HAP-1 (cell line): ENCODE data around the gene DEK.

Source experiments
- DNase-seq, 2 experiments: peaks; one replicate each; pipeline ENCODE4 v3.0.0-alpha.2; 2016 to 2020; ENCODE audit warnings: low spot score in 2 of 2
- H3K27me3 ChIP-seq: fragments of 250-450 bp; sonication (Bioruptor Pico); 2 replicates; pipeline ENCODE4 v1.5.1; 2020; ENCODE audit warnings: low read depth, mild to moderate bottlenecking, moderate library complexity
- H3K36me3 ChIP-seq: fragments of 250-450 bp; sonication (Bioruptor Pico); replicated peaks from 2 replicates; pipeline ENCODE4 v1.5.1; 2020; ENCODE audit warnings: mild to moderate bottlenecking
- H3K4me1 ChIP-seq: fragments of 250-450 bp; sonication (Bioruptor Pico); 2 replicates; pipeline ENCODE4 v1.5.1; 2020; ENCODE audit warnings: mild to moderate bottlenecking
- H3K4me3 ChIP-seq: fragments of 250-450 bp; sonication (Bioruptor Pico); 2 replicates; pipeline ENCODE4 v1.5.1; 2020; ENCODE audit warnings: mild to moderate bottlenecking, moderate library complexity
- H3K9me3 ChIP-seq: fragments of 250-450 bp; sonication (Bioruptor Pico); 2 replicates; pipeline ENCODE4 v1.5.1; 2020; ENCODE audit warnings: mild to moderate bottlenecking, moderate library complexity
- in situ Hi-C: fragments of 300-500 bp; cut with MboI; formaldehyde crosslinking; loops from 3 replicates; pipeline ENCODE4 v1.14.3; 2020; ENCODE audit warnings: low sequenced_read_pairs, inconsistent platforms, mixed read lengths

DEK gene

DNA sequence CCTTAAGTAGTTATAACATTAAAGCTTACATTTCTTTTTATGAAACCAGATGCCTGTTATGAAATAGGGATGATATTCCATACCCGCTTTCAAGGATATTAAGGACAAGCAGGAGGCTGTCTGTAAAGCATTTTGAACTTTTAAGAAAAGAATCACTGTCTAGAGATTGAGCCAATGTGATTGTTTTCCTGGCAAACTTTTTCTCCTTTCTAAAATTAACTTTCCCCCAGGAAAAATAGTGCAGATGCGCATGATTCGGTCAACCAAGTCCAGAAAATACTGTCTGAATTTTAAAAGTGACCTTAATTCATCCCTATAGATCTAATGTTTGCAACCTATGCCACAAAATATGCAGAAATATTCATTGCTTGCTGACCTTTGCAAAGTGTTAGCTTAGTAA lies 15.1 kb upstream of the DEK start:
- in situ Hi-C loops = no loop called here
- no peaks in the 10 kb centered on the region for H3K9me3 ChIP-seq
- 0 out of 2 replicates have a peak, but pooled peaks cover 2% of the 10 kb centered on the region for H3K4me1 ChIP-seq
- H3K4me3 ChIP-seq = no peak overlapping the region
- no peaks in the 10 kb centered on the region for H3K36me3 ChIP-seq
- DNase-seq = no peak
- H3K27me3 ChIP-seq = peaks cover 18% of the 10 kb centered on the region; the same call in 1 of the 2 replicates

DNA sequence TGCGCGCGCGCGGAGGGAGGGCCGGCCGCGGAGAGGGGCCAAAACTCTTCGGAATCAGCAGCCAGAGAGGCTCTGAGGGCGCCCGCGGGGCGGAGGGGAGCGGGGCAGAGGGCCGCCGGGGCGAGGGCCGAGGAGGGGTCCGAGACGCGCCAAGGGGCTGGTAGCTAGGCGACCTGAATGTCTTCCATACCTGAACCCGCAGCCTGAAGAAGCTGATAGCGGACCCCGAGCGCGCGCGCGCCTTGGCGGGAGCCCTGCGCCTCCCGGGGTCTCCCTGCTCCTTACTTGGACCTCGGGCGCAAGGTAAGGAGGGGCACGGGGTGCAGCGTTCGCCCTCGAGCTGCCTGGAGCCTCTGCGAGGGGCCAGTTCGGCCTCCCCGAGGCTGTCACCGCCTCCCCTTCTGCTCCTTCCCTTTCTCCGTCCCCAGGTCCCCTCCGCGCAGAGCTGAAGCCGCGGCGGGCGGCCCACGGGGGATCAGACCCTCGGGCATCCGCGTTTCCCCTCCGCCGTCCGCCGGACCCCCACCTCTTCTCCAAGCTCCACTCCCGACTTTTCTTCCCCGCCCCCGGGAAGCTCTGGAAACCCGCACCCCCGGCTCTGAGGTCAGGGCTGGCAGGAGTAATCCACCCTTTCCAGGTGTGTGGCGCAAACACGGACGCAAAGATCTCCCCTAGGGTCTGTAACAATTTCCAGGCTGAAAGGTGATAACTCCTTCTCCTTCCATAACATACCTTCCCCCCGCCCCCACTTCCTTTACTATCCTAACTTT lies 13.1 kb upstream of the DEK start:
- peak overlapping the region; percentile 40 for H3K4me3 ChIP-seq
- in situ Hi-C loops = no loop called here
- H3K9me3 ChIP-seq = no peaks in the 10 kb centered on the region
- H3K4me1 ChIP-seq = no peaks in the 10 kb centered on the region
- peak in 1 of 2 experiments; percentile 53 for DNase-seq
- peaks cover 18% of the 10 kb centered on the region; the same call in 1 of the 2 replicates for H3K27me3 ChIP-seq
- no peaks in the 10 kb centered on the region for H3K36me3 ChIP-seq

DNA sequence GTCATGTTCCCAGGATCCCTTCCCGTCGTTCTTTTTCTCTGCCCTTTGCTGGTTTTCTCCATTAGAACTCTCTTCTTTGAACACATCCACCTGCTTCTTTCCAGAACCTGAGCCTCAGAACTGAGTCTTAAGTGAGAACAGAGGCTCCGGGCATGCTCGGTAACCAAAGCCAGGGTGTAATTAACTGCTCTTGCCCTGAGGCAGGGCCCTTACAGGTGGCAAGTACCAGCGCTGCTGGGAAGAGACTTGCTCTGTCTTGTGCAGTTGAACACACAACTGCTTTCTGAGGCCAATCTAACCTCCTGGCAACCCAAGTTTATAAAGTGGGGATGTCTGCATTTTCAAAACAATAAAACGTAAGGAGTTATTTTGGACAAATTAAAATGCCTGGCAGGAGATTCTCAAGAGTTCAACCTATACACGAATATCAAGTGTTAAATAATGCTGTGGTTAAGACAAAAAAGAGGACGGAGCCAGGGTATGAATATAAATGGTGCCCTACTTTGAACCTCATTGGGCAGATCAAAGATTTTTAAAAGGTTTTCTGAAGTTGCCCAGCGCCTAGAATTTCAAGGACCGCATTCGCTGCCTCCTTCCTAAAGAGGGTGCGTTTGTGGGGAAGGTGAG lies 12.4 kb upstream of the DEK start:
- H3K4me3 ChIP-seq = peak overlapping the region; percentile 40
- peaks cover 18% of the 10 kb centered on the region; the same call in 1 of the 2 replicates for H3K27me3 ChIP-seq

DNA sequence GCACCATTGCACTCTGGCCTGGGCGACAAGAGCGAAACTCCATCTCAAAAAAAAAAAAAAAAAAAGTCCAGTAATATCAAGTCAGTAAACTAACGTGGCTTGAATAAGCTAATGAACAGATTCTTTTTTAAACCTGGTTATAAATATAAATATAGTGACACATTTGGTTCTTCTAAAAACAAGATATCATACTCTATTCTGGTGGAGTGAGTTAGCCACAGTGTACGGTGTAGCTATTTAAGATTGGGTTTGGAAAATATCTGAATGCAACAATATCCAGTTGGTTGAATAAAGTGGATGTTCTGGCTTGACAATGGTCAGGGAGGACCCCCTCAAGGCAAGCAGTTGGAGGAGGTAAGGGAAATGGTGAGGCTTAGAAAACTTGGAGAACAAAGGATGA lies 5.9 kb upstream of the DEK start:
- in situ Hi-C loops = no loop called here
- no peak for DNase-seq
- no peaks in the 10 kb centered on the region for H3K9me3 ChIP-seq
- no peaks in the 10 kb centered on the region for H3K36me3 ChIP-seq
- no peak overlapping the region for H3K4me3 ChIP-seq
- no peaks in the 10 kb centered on the region for H3K27me3 ChIP-seq
- peaks cover 6% of the 10 kb centered on the region for H3K4me1 ChIP-seq

More for the DNA sequence above, 12.4 kb upstream of the DEK start:
- Histone ChIP-seq H3K9me3 (no peaks in the 10 kb centered on the region), H3K4me1 (no peaks in the 10 kb centered on the region), H3K36me3 (no peaks in the 10 kb centered on the region)
- DNase-seq = no peak
- in situ Hi-C loops = no loop called here

DNA sequence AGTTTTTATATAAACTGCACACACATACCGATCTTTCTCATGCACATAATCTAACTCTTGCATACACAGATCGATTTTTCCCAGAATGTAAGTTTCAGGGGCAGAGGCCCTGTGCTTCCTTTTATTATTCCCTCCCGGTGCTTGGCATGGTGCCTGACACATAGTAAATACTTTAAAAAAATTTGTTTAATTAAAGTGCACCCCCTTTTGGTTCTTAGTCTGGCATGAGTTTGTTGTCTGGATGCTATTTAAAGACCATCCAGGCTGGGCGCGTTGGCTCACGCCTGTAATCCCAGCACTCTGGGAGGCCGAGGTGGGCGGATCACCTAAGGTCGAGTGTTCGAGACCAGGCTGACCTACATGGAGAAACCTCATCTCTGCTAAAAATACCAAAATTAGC lies 5.4 kb upstream of the DEK start:
- in situ Hi-C loops = no loop called here
- H3K4me1 ChIP-seq = peaks cover 9% of the 10 kb centered on the region
- no peak overlapping the region for H3K4me3 ChIP-seq
- H3K36me3 ChIP-seq = no peaks in the 10 kb centered on the region
- no peaks in the 10 kb centered on the region for H3K9me3 ChIP-seq
- no peaks in the 10 kb centered on the region for H3K27me3 ChIP-seq
- no peak for DNase-seq

DNA sequence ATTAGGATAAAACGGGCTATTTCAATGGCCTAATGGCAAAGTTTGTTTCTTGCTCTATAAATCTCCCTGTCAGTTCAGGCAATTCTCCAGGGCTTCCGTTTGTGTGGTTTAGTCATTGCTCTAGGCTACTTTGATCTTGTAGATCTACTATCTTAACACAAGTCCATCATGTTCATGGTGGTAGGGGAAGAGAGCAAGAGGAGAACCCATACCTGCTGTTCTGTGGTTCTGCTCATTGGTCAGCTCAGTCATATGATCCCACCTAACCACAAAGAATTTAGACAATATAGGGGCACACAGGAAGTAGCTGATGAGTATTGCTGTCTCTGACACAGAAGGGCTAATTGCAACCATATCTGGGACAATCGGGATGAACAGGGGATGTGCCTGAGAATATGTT lies 4.9 kb upstream of the DEK start:
- Histone ChIP-seq H3K9me3 (no peaks in the 10 kb centered on the region), H3K4me3 (no peak overlapping the region), H3K36me3 (no peaks in the 10 kb centered on the region), H3K4me1 (peaks cover 9% of the 10 kb centered on the region), H3K27me3 (no peaks in the 10 kb centered on the region)
- in situ Hi-C loops = no loop called here
- DNase-seq = no peak

DNA sequence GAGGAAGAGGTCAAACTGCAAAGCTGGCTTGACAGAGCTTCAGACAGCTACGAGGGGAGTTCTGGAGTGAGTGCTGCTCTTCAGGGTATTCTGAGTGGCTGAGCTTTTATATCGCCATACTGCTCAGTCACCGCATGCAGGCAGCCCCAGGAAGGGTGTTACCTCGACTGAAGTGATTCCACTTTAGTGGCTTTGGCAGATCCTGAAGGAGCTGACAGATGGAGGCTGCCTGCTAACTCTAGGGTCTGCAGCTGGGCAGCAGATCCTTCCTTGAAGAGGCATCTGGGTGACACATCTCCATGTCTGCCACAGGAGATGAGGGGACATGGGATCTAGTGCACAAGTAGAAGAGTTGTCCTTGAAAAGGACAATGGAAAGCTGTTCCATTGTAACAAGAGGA lies 3.7 kb upstream of the DEK start:
- Histone ChIP-seq H3K4me1 (peaks cover 9% of the 10 kb centered on the region), H3K9me3 (no peaks in the 10 kb centered on the region), H3K27me3 (no peaks in the 10 kb centered on the region), H3K36me3 (peaks cover 8% of the 10 kb centered on the region), H3K4me3 (no peak overlapping the region)
- DNase-seq = no peak
- in situ Hi-C loops = no loop called here

DNA sequence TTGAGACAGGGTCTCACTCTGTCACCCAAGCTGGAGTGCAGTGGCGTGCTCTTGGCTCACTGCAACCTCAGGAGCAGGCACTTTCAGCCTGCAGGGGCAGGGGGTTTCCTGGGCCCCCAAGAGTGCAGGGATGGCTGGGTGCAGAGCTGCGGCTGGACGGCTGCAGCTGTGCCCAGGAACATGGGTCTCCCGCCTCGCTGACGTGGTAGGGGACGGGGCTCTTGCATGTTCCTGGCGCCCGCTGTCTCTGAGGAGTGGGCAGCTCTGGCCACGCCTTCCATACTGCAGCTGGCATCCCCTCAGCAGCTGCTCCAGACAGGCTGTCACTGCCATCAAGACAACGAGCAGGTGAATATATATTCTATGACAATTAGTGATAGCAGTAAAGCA lies 2.2 kb upstream of the DEK start:
- Histone ChIP-seq H3K4me1 (peaks cover 20% of the 10 kb centered on the region), H3K9me3 (no peaks in the 10 kb centered on the region), H3K36me3 (peaks cover 24% of the 10 kb centered on the region), H3K27me3 (no peaks in the 10 kb centered on the region), H3K4me3 (no peak overlapping the region)
- in situ Hi-C loops = no loop called here
- no peak for DNase-seq

DNA sequence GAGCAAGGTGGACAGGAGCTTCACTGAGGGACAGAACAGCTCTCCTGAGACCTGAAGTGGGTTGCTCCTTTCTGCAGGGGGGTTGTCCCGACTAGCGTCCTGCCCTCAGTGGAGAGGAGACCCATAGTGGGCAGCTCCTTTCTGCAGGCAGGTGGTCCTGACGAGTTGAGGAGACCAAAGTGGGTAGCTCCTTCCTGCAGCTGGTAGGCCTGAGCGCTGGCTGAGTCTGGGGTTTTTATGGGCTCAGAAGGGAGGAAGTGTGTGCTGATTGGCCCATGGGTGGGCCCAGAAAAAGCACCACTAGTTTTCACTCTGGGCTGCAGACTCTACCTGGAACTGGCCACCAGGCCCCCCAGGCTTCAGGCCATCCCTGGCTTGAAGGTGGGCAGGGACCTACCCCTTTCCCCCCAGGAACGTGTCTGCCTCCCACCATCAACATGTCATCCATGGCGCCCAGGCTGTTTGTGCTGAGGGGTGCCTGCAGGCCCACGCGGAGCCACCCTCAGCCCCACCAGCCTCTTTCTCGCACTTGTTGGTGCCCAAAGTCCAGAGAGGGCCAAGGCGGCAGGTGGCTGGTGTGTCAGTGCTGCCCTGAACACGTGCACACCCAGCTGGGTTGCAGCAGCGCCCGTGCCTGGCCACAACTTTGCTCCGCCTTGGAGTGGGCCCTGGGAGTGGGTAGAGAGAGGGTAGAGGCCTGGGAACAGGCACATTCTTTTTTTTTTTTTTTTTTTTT lies 1.6 kb upstream of the DEK start:
- DNase-seq = no peak

DNA sequence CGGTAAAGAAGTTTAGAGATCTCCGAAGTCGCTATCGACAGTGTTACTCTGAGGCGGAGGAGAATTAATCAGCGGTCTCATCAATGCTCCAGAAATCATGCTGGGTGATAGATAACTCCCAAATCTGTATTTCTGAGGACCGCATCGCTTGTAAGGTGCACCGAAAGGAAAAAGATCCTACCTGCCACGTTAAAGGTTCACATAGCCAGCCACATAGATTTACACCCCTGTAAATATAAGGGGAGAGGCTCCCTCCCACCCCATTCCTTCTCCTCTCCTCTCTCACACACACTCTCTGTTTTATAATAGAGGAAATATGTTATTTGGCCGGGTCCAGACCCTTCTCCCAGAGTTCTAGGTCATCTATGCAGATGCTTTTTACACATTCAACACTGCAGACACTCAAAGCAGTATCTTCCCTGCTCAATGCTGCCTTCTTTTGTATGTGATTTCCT lies 620 bp upstream of the DEK start:
- Histone ChIP-seq H3K4me3 (peak overlapping the region; percentile 87), H3K4me1 (peaks cover 31% of the 10 kb centered on the region), H3K9me3 (no peaks in the 10 kb centered on the region), H3K27me3 (no peaks in the 10 kb centered on the region), H3K36me3 (peaks cover 38% of the 10 kb centered on the region)
- DNase-seq = no peak
- in situ Hi-C loops = no loop called here

More for the DNA sequence above, 1.6 kb upstream of the DEK start:
- no peaks in the 10 kb centered on the region for H3K9me3 ChIP-seq
- no peak overlapping the region for H3K4me3 ChIP-seq
- no peaks in the 10 kb centered on the region for H3K27me3 ChIP-seq
- H3K36me3 ChIP-seq = peaks cover 30% of the 10 kb centered on the region
- peaks cover 26% of the 10 kb centered on the region for H3K4me1 ChIP-seq
- in situ Hi-C loops = no loop called here

DNA sequence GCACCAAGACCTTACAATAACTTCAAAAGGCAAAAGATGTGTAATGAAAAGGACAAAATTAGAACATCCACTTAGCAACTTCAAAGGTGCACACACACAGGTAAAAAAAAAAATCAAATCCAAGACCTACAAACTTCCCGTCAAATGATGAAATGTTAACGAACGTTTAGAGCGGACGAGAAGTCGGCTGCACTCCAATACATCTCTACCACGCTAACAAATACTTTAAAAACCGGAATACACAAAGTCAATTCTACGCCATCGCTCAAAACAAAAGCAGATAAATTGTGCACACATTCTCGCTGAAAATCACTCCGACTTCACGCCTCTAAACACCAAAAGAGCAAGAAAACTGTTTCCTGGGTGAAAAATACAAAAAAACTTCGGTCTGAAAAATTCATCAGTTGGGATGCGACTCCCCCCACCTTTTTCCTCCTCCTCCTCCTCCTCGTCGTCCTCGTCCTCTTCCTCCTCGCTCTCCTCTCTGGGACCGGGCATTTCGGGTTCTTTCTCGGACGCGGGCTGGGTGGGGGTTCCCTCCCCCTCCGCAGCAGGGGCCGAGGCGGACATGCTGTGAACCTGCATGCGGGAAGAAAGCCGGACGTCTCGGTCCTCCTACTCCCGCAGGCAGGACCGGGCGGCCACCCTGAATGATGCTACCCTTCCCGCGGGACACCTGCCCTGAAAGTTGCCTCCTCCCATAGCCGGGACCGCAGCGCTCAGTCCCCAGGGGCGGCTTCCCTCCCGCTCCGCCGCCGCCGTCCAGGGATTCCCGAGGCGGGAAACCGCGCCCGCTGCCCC lies 712 bp downstream of the DEK start:
- DNase-seq = no peak
- Histone ChIP-seq H3K4me3 (peak overlapping the region; percentile 87), H3K4me1 (peaks cover 29% of the 10 kb centered on the region), H3K27me3 (no peaks in the 10 kb centered on the region), H3K36me3 (peaks cover 48% of the 10 kb centered on the region), H3K9me3 (no peaks in the 10 kb centered on the region)
- in situ Hi-C loops = no loop called here

DNA sequence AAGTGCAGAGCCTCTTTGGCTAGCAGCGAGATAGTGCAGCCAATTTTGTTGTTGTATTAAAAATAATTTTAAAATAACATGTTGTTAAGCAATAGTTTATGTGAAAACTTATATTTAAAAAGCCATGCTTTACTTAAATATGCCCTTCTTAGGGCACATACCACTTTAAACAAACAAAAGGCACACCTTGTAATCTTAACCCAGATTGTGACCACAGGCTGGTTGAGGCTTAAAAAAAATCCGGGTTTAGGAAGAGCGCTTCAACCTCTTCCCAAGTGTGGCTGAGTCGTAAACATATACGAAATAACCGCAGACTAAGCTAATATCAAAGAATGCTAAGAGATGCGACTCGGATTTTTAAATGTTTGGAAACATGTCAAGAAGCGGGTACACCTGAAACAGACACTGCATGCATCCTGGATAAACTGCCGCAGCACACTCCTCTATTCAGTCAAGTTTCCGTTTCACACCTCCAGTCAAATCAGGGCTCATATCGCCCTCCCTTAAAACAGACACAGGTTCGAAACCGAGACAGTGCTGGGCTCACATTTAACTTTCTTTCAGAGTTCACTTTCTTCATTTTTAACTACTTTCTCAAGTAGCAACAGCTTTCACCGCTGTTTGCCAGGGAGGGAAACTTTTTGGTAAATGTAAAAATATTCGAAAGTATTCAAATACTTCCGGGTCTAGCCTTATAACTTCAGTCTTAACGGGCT lies 1.5 kb downstream of the DEK start:
- H3K36me3 ChIP-seq = peaks cover 55% of the 10 kb centered on the region
- peaks cover 29% of the 10 kb centered on the region for H3K4me1 ChIP-seq
- in situ Hi-C loops = no loop called here
- no peaks in the 10 kb centered on the region for H3K9me3 ChIP-seq
- peak overlapping the region; percentile 87 for H3K4me3 ChIP-seq
- no peak for DNase-seq
- no peaks in the 10 kb centered on the region for H3K27me3 ChIP-seq

DNA sequence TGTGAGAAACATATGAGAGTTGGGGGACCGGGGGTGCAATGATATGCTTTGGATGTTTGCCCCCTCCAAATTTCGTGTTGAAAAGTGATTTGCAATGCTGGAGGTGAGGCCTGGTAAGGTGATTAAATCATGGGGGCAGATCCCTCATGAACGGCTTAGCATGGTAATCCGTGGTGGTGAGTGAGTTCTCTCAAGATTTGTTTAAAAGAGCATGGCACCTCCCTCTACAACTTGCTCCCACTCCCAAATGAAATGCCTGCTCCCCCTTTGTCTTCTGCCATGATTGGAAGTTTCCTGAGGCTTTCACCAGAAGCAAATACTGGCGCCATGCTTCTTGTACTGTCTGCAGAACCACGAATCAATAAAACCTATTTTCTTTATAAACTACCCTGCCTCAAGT lies 2.5 kb downstream of the DEK start:
- in situ Hi-C loops = no loop called here
- Histone ChIP-seq H3K9me3 (no peaks in the 10 kb centered on the region), H3K27me3 (no peaks in the 10 kb centered on the region), H3K4me1 (peaks cover 29% of the 10 kb centered on the region), H3K36me3 (peaks cover 65% of the 10 kb centered on the region), H3K4me3 (peak overlapping the region; percentile 87)
- DNase-seq = peak in 1 of 2 experiments; percentile 55
